Hepatocyte (in vitro differentiated cells): Measurements from ENCODE around the gene GCNT2.

Source experiments
- CTCF ChIP-seq: fragments of 200-600 bp; sonication (generic); IDR thresholded peaks from 2 replicates; pipeline ENCODE4 v1.5.1; 2016; ENCODE audit warnings: antibody characterized with exemption, mild to moderate bottlenecking; ENCODE audit not compliant: poor library complexity
- EZH2phosphoT487 ChIP-seq: fragments of 200-600 bp; sonication (generic); IDR thresholded peaks from one replicate; pipeline ENCODE4 v1.6.1; 2018; ENCODE audit warnings: antibody characterized with exemption, mild to moderate bottlenecking, low read depth, moderate library complexity; ENCODE audit not compliant: unreplicated experiment, severe bottlenecking

- TF ChIP-seq CTCF: no peak
- TF ChIP-seq EZH2phosphoT487: no peak
These were observed 96.0 kb downstream of the GCNT2 start for GRCh38 chr6:10617008-10617696.
